Bladder microvascular endothelial cell (primary cell): ENCODE measurements around the gene CFAP210. TPM values are rescaled to one million over a fixed set of nuclear protein-coding genes. Genes with fewer than 3 reads are reported as not detected.

ENCODE experiments used
- total RNA-seq: library from RNA; depleted of rRNA; stranded (reverse); fragments of >200 nt; gene quantifications from 2 replicates; pipeline ENCODE4 v1.2.3, GENCODE V29; 2014

The CFAP210 gene, protein sequence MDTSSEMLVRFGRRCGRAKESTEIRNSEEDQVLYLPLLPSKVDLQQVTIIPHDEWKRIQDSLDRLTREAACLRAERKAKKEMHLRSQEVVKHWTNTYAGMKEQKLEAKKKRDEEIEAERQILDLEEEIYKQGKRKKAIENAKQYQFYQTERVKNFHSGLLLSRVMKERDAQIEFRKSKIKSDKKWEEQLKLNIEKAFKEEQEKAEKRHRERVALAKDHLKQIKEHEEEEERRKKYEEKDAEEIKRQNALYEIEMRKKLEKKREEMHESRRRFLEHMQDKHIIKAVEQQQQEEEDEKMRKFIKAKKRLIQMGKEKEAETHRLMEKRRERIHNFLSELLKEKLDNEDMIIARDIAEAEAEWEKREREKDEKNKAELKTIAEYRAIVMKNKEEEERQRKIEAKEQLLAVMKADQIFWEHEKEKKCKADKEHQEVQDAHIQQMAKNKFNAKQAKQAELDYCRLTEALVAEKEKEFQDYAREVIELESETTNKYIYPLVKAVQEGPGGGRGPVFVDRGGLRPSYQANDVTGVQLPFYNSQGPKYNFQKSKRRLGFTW
- not detected in 2 replicates for total RNA-seq

DNA sequence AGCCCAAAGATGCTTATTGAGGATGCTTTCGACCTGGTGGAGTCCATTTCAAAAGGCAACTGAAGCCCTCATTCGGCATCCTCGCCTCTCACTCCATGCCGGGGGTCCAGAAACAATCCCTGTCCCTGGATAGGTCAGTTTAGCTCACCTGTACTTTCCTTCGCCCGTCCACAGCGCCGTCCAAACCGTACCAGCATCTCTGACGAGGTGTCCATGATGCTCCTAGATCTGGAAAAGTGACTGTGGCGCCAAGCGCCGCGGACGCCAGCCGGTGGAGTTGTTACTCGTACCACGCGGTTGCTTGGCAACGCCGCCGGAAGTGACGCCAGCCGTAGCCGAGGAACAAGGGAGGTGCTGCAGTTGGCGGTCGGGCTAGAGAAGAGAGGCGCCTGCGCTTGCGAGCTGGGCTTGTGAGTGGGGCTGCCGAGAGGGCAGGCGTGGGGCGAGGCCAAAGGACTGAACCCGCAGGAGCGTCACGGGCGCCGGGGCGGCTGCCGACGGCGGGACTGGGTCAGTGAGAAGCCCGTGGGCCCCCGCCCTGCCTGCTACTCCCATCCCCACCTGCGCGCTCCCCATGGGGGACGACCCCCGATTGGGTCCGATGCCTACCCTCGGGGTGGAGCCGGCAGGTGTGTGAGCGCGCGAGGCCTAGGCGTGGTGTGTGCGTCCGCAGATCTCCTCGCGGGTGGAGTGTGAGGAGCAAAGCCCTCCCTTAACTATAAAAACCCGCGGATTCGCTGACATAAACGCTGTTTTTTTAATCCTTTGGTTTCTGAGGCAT is at the start of gene CFAP210, which contains the start of gene PHOSPHO2:
CFAP210 (minus strand) TSS at position 293 of the 781 bp plus-strand sequence; CDS start at position 215, 78 bp downstream.
PHOSPHO2 (plus strand) TSS at position 357 of the 781 bp plus-strand sequence. CDS start 6,503 bp downstream, outside the sequence.

Other genes starting within 250 kb of the CFAP210 start
- gene BBS5, start 214.9 kb downstream of the CFAP210 start, total RNA-seq, result 1.6 and 3.6 TPM in 2 replicates
- gene KLHL41, start 184.7 kb downstream of the CFAP210 start, total RNA-seq, result under 0.01 and 0.13 TPM in 2 replicates
- 15.4 and 27.2 TPM in 2 replicates for gene FASTKD1, start 120.5 kb downstream of the CFAP210 start, total RNA-seq
- 12.0 and 28.2 TPM in 2 replicates for gene PPIG, start 110.1 kb downstream of the CFAP210 start, total RNA-seq
- 2.4 and 3.1 TPM in 2 replicates for gene PHOSPHO2, start 64 bp upstream of the CFAP210 start, total RNA-seq
- 6.0 and 36.8 TPM in 2 replicates for gene KLHL23, start 39.4 kb upstream of the CFAP210 start, total RNA-seq
- gene SSB, start 104.5 kb upstream of the CFAP210 start, total RNA-seq, result 52.6 and 77.5 TPM in 2 replicates
- 29.0 and 35.6 TPM in 2 replicates for gene METTL5, start 130.5 kb upstream of the CFAP210 start, total RNA-seq
- gene UBR3, start 133.0 kb upstream of the CFAP210 start, total RNA-seq, result 20.1 and 91.9 TPM in 2 replicates